Measurements from ENCODE around the gene PCSK2. TPM values are rescaled to one million over a fixed set of nuclear protein-coding genes. Genes with fewer than 3 reads are reported as not detected.

Gene PCSK2
- total RNA-seq, 2 experiments from 2014 or later = not detected

- POLR2A ChIA-PET = no interaction called here
- peaks cover 16% of the 10 kb centered on the region for H3K27me3 Mint-ChIP-seq
- H3K9me3 Mint-ChIP-seq = no peaks in the 10 kb centered on the region
- peak overlapping the region; percentile 95 for H3K27ac Mint-ChIP-seq
- H3K4me1 Mint-ChIP-seq = peaks cover 61% of the 10 kb centered on the region
- H3K4me3 Mint-ChIP-seq = peak overlapping the region; percentile 77
- DNase-seq = peak; percentile 23
- CTCF ChIA-PET = interaction anchor here (0.7 to 3.1 kb wide), 15 partner anchors 8 to 784 kb away, joined by 3 to 15 read pairs (median 3); partner anchors contain the start of gene BFSP1
- H3K36me3 Mint-ChIP-seq (ENCODE audit: low read depth) = peaks cover 6% of the 10 kb centered on the region
These were observed 279.0 kb downstream of the PCSK2 start for GRCh38 chr20:17505636-17506517.

- H3K27ac Mint-ChIP-seq = peak overlapping the region; percentile 3
- DNase-seq = no peak
- POLR2A ChIA-PET = no interaction called here
- no peaks in the 10 kb centered on the region for H3K9me3 Mint-ChIP-seq
- H3K4me1 Mint-ChIP-seq = peaks cover 69% of the 10 kb centered on the region
- no peak overlapping the region for H3K4me3 Mint-ChIP-seq
- CTCF ChIA-PET = interaction anchor here (0.5 kb wide), 1 partner anchor 351 kb away, joined by 3 read pairs; no protein-coding TSS in a partner anchor
- peaks cover 8% of the 10 kb centered on the region for H3K36me3 Mint-ChIP-seq (ENCODE audit: low read depth)
- peaks cover 14% of the 10 kb centered on the region for H3K27me3 Mint-ChIP-seq
These were observed 280.2 kb downstream of the PCSK2 start for GRCh38 chr20:17507032-17507431.

- ChIA-PET CTCF (no interaction called here), POLR2A (no interaction called here)
- H3K9me3 Mint-ChIP-seq = no peaks in the 10 kb centered on the region
- H3K36me3 Mint-ChIP-seq (ENCODE audit: low read depth) = peaks cover 8% of the 10 kb centered on the region
- peaks cover 65% of the 10 kb centered on the region for H3K4me1 Mint-ChIP-seq
- no peak overlapping the region for H3K4me3 Mint-ChIP-seq
- H3K27me3 Mint-ChIP-seq = peaks cover 14% of the 10 kb centered on the region
- H3K27ac Mint-ChIP-seq = peak overlapping the region; percentile 3
- no peak for DNase-seq
These were observed 280.7 kb downstream of the PCSK2 start for GRCh38 chr20:17507531-17507930.

- POLR2A ChIA-PET = no interaction called here
- CTCF ChIA-PET = interaction anchor here (1.3 kb wide), 1 partner anchor 15 kb away, joined by 3 read pairs; no protein-coding TSS in a partner anchor
These were observed 281.9 kb downstream of the PCSK2 start for GRCh38 chr20:17508756-17509155.

GRCh38 chr20:17510548-17510947 lies 283.7 kb downstream of the PCSK2 start:
- no peak for DNase-seq
- POLR2A ChIA-PET = no interaction called here
- peaks cover 2% of the 10 kb centered on the region for H3K36me3 Mint-ChIP-seq (ENCODE audit: low read depth)
- no peaks in the 10 kb centered on the region for H3K9me3 Mint-ChIP-seq
- CTCF ChIA-PET = interaction anchor here (1.2 kb wide), 1 partner anchor 60 kb away, joined by 4 read pairs; the partner anchor contains the start of gene DSTN
- H3K27ac Mint-ChIP-seq = no peak overlapping the region
- H3K27me3 Mint-ChIP-seq = peaks cover 19% of the 10 kb centered on the region
- H3K4me1 Mint-ChIP-seq = peaks cover 37% of the 10 kb centered on the region
- no peak overlapping the region for H3K4me3 Mint-ChIP-seq

More at GRCh38 chr20:17508756-17509155, 281.9 kb downstream of the PCSK2 start:
- H3K9me3 Mint-ChIP-seq = no peaks in the 10 kb centered on the region
- H3K4me3 Mint-ChIP-seq = no peak overlapping the region
- H3K36me3 Mint-ChIP-seq (ENCODE audit: low read depth) = peaks cover 3% of the 10 kb centered on the region
- no peak overlapping the region for H3K27ac Mint-ChIP-seq
- H3K27me3 Mint-ChIP-seq = peaks cover 15% of the 10 kb centered on the region
- no peak for DNase-seq
- H3K4me1 Mint-ChIP-seq = peaks cover 54% of the 10 kb centered on the region

- H3K27ac Mint-ChIP-seq = no peak overlapping the region
- DNase-seq = peak; percentile 38
- H3K4me3 Mint-ChIP-seq = no peak overlapping the region
- ChIA-PET POLR2A (no interaction called here), CTCF (interaction anchor here (1.1 to 1.6 kb wide), 3 partner anchors 13 to 59 kb away, joined by 3 to 5 read pairs (median 4); partner anchors contain the start of gene DSTN)
- H3K9me3 Mint-ChIP-seq = no peaks in the 10 kb centered on the region
- H3K4me1 Mint-ChIP-seq = peaks cover 31% of the 10 kb centered on the region
- peaks cover 2% of the 10 kb centered on the region for H3K36me3 Mint-ChIP-seq (ENCODE audit: low read depth)
- peaks cover 19% of the 10 kb centered on the region for H3K27me3 Mint-ChIP-seq
These were observed 284.6 kb downstream of the PCSK2 start for GRCh38 chr20:17511401-17511800.

DNA sequence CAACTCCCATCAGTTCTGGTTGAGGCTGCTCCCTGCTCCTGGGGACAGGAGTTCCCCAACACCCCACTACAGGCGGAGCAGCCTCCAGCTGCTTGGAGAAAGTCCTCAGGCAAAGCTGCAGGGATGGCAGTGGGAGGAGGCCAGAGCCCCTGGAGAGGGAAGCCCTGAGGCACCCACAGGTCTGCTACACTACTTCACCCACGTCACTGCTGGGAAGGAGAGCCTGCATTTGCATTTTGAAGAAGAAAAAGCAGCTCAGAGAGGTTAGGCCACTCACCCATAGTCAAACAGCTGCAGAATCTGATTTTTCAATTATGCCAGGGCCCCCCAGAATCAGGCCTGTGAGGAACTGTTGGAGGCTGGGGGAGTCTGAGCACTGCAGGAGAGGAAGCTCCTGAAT lies 287.1 kb downstream of the PCSK2 start:
- Mint-ChIP-seq H3K36me3 (ENCODE audit: low read depth) (peaks cover 2% of the 10 kb centered on the region), H3K27me3 (peaks cover 23% of the 10 kb centered on the region), H3K4me1 (peaks cover 24% of the 10 kb centered on the region), H3K27ac (no peak overlapping the region), H3K4me3 (no peak overlapping the region), H3K9me3 (no peaks in the 10 kb centered on the region)
- DNase-seq = no peak
- CTCF ChIA-PET = interaction anchor here (1.1 to 2.6 kb wide), 5 partner anchors 9 to 97 kb away, joined by 3 to 15 read pairs (median 3); no protein-coding TSS in a partner anchor
- POLR2A ChIA-PET = no interaction called here

DNA sequence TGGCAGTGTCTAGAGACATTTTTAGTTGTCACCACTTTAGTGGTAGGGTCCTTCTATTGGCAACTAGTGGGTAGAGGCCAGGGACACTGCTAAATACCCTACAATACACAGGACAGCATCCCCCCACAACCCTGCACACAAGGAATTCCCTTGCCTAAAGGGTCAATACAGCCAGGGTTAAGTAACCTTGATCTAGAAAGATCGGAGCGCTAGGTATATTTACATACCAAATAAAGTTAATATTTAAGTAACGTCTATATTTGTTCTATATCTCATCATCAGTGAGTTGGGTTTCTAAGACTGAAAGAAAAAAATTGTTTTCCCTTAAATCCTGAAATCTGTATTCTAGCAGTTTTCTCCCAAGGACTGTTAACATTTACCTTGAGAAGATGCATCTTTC lies 288.2 kb downstream of the PCSK2 start:
- H3K27ac Mint-ChIP-seq = no peak overlapping the region

DNA sequence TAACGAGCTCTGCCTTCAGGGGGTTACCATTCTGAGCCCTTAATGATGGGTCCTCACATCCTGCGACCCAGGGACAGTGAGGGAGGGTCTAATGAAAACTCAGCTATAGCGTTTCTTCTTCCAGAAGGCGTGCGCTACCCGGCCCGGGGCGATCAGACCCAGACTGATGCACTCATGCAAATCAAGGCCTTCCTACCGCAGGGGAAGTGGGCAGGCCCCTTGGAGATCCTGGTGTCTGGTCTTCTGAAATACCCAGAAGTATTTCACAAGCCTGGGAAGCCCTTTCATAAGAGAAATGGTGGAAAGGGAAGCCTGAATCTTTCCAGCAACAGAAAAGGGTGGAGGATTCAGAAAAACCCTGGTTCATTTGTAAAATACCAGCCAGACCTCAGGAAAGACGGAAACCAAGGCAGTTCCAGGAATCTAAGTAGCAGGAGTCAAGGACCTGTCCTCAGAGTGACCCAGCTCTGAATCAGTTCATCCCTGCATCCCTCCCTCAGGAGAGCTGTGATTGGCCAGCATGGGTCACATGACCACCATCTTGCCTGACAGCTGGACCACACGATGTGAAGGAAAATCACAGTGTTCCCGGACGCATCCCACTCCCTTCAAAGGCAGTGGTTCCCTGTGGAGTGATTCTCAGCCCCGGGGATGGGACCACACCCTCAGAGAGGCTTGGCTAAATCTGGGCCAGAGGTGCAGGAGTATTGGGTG lies 291.7 kb downstream of the PCSK2 start:
- POLR2A ChIA-PET = no interaction called here
- Mint-ChIP-seq H3K4me3 (no peak overlapping the region), H3K36me3 (ENCODE audit: low read depth) (no peaks in the 10 kb centered on the region), H3K27ac (no peak overlapping the region), H3K27me3 (peaks cover 15% of the 10 kb centered on the region), H3K4me1 (peaks cover 13% of the 10 kb centered on the region), H3K9me3 (no peaks in the 10 kb centered on the region)
- CTCF ChIA-PET = interaction anchor here (0.6 to 1.1 kb wide), 4 partner anchors 12 to 314 kb away, joined by 3 read pairs; partner anchors contain the start of gene RRBP1
- no peak for DNase-seq

More for the DNA sequence above, 288.2 kb downstream of the PCSK2 start:
- peaks cover 17% of the 10 kb centered on the region for H3K27me3 Mint-ChIP-seq
- H3K36me3 Mint-ChIP-seq (ENCODE audit: low read depth) = peaks cover 2% of the 10 kb centered on the region
- ChIA-PET CTCF (interaction anchor here (1.1 to 2.6 kb wide), 4 partner anchors 10 to 96 kb away, joined by 3 to 15 read pairs (median 3); no protein-coding TSS in a partner anchor), POLR2A (no interaction called here)
- H3K9me3 Mint-ChIP-seq = no peaks in the 10 kb centered on the region
- H3K4me3 Mint-ChIP-seq = no peak overlapping the region
- DNase-seq = no peak
- peaks cover 24% of the 10 kb centered on the region for H3K4me1 Mint-ChIP-seq

DNA sequence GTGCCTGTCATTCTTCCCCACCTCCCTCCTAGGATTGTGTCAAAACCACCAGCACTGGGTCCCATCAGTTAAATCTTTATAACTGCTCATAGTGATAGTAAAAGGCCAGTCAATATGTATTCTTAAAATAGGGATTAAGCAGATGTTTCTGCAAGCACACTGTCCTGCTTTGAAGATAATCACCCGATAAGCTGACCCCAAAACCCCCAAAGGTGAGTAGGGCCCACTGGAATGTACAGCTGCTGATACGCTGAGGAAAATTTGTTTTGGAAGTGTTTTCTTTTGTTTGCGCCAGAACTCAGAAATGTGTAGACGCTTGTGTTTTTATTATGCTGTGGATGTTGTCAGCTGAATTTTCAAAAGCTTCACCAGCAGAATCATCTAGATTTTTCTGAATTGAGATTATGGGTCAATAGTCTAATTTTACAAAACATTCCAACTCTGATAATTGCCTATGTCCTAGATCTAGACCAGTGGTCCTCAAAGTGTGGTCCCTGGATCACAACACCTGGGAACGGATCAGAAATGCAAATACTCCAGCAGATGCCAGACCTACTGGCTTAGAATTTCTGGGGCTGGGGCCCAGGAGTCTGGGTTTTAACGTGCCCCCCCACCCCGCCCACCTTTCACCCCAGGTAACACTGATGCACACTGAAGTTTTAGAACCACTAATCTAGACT lies 292.9 kb downstream of the PCSK2 start:
- DNase-seq = no peak
- Mint-ChIP-seq H3K9me3 (no peaks in the 10 kb centered on the region), H3K4me1 (peaks cover 13% of the 10 kb centered on the region), H3K36me3 (ENCODE audit: low read depth) (no peaks in the 10 kb centered on the region), H3K27ac (no peak overlapping the region), H3K27me3 (peaks cover 12% of the 10 kb centered on the region), H3K4me3 (no peak overlapping the region)
- CTCF ChIA-PET = no interaction called here
- POLR2A ChIA-PET = no interaction called here

GRCh38 chr20:17520583-17520982 lies 293.7 kb downstream of the PCSK2 start:
- Mint-ChIP-seq H3K27ac (no peak overlapping the region), H3K4me1 (peaks cover 13% of the 10 kb centered on the region), H3K9me3 (no peaks in the 10 kb centered on the region), H3K27me3 (peaks cover 12% of the 10 kb centered on the region), H3K4me3 (no peak overlapping the region), H3K36me3 (ENCODE audit: low read depth) (no peaks in the 10 kb centered on the region)
- POLR2A ChIA-PET = no interaction called here
- CTCF ChIA-PET = no interaction called here
- no peak for DNase-seq

- no peak for DNase-seq
- CTCF ChIA-PET = interaction anchor here (1.4 kb wide), 1 partner anchor 14 kb away, joined by 3 read pairs; no protein-coding TSS in a partner anchor
- Mint-ChIP-seq H3K9me3 (no peaks in the 10 kb centered on the region), H3K36me3 (ENCODE audit: low read depth) (no peaks in the 10 kb centered on the region), H3K27ac (no peak overlapping the region), H3K27me3 (peaks cover 9% of the 10 kb centered on the region), H3K4me1 (peaks cover 6% of the 10 kb centered on the region), H3K4me3 (no peak overlapping the region)
- POLR2A ChIA-PET = no interaction called here
These were observed 295.7 kb downstream of the PCSK2 start for GRCh38 chr20:17522528-17522927.

Data from activated CD4-positive, alpha-beta T cell treated with anti-CD3 and anti-CD28 coated beads, Interleukin-2, amount 10 ng/mL, durations not matched to agents 7 days and 5 days (primary cell).